Measurements from ENCODE around the gene PLCB1.

The PLCB1 gene

GRCh38 chr20:8532169-8532568 lies 400.1 kb downstream of the PLCB1 start:
- Histone ChIP-seq H3K9ac (ENCODE audit: low read length) (no peak overlapping the region), H3K27ac (ENCODE audit: low read depth, low read length) (no peak overlapping the region), H3K36me3 (ENCODE audit: insufficient read depth, low read length) (no peaks in the 10 kb centered on the region), H3K9me3 (ENCODE audit: low read length) (no peaks in the 10 kb centered on the region), H3K27me3 (ENCODE audit: control insufficient read depth in 1 of 2, insufficient read depth in 2 of 2, low read length in 2 of 2) (no peaks in the 10 kb centered on the region), H3K4me1 (ENCODE audit: insufficient read depth, low read length) (peaks cover 3% of the 10 kb centered on the region), H3K4me3 (ENCODE audit: low read depth in 1 of 2, low read length in 2 of 2) (no peak overlapping the region)

- Histone ChIP-seq H3K27me3 (ENCODE audit: control insufficient read depth in 1 of 2, insufficient read depth in 2 of 2, low read length in 2 of 2) (no peaks in the 10 kb centered on the region), H3K27ac (ENCODE audit: low read depth, low read length) (no peak overlapping the region), H3K36me3 (ENCODE audit: insufficient read depth, low read length) (no peaks in the 10 kb centered on the region), H3K4me3 (ENCODE audit: low read depth in 1 of 2, low read length in 2 of 2) (no peak overlapping the region), H3K9me3 (ENCODE audit: low read length) (no peaks in the 10 kb centered on the region), H3K4me1 (ENCODE audit: insufficient read depth, low read length) (no peaks in the 10 kb centered on the region), H3K9ac (ENCODE audit: low read length) (no peak overlapping the region)
These were observed 402.5 kb downstream of the PLCB1 start for GRCh38 chr20:8534368-8535160.

DNA sequence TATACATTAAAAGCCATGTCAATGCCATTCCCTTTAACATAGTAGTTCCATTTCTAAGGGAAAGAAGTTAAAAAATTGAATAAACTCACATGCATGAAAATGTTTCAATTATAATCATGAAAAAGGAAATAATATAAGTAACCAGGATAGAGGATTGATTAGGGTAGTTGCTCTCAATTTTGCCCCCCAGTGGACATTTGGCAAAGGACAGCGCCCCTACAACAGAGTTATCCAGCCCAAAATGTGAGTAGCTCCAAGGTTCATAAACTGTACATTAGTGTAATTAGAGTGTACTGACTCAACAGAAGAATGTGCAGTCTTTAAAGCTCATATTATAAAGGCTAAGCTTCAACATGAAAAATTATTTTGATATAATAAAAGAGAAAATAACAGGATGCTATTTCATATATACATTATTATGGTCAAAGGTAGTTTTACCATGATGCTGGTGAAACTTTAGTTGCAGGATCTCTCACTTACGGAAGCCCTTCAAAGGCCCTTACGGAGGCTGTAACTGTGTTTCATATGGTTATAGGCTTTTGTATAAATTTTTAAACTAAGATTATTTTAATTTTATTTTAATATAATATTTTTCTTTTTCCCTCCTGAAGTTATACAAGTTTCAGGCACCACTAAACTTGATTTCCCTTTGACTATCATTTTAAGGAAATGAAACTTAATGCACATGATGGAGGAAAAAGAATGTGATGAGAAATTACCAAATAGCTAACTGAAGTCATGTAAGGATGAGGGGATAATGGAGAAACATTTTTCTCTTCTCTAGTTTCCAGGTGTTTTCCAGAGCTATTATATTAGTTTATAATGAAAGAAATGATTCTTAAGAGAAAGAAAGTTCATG lies 403.6 kb downstream of the PLCB1 start:
- Histone ChIP-seq H3K9me3 (ENCODE audit: low read length) (no peaks in the 10 kb centered on the region), H3K36me3 (ENCODE audit: insufficient read depth, low read length) (no peaks in the 10 kb centered on the region), H3K27me3 (ENCODE audit: control insufficient read depth in 1 of 2, insufficient read depth in 2 of 2, low read length in 2 of 2) (no peaks in the 10 kb centered on the region), H3K4me3 (ENCODE audit: low read depth in 1 of 2, low read length in 2 of 2) (no peak overlapping the region), H3K4me1 (ENCODE audit: insufficient read depth, low read length) (no peaks in the 10 kb centered on the region), H3K9ac (ENCODE audit: low read length) (no peak overlapping the region), H3K27ac (ENCODE audit: low read depth, low read length) (no peak overlapping the region)

GRCh38 chr20:8536262-8536618 lies 404.2 kb downstream of the PLCB1 start:
- Histone ChIP-seq H3K27me3 (ENCODE audit: control insufficient read depth in 1 of 2, insufficient read depth in 2 of 2, low read length in 2 of 2) (no peaks in the 10 kb centered on the region), H3K27ac (ENCODE audit: low read depth, low read length) (no peak overlapping the region), H3K4me1 (ENCODE audit: insufficient read depth, low read length) (no peaks in the 10 kb centered on the region), H3K4me3 (ENCODE audit: low read depth in 1 of 2, low read length in 2 of 2) (no peak overlapping the region), H3K36me3 (ENCODE audit: insufficient read depth, low read length) (no peaks in the 10 kb centered on the region), H3K9me3 (ENCODE audit: low read length) (no peaks in the 10 kb centered on the region), H3K9ac (ENCODE audit: low read length) (no peak overlapping the region)

DNA sequence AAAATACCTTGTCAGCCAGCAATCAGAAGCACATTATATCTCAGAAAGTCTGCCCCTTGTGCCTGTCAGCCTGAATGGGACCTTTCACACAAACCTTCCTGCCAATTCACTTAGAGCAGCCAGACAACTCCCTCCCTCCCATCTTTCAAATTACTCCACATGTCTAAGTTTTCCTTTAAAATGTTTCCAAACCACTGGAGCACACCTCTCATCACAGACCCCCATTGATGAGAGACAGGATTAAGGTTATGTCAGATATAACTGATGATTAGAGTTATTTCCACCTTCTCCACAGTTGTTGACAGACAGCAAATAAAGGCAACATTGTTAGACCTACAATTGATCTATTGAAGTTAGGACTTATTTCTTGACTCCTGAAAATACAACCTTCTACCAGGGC lies 408.4 kb downstream of the PLCB1 start:
- Histone ChIP-seq H3K27me3 (ENCODE audit: control insufficient read depth in 1 of 2, insufficient read depth in 2 of 2, low read length in 2 of 2) (no peaks in the 10 kb centered on the region), H3K9ac (ENCODE audit: low read length) (no peak overlapping the region), H3K4me1 (ENCODE audit: insufficient read depth, low read length) (peaks cover 6% of the 10 kb centered on the region), H3K4me3 (ENCODE audit: low read depth in 1 of 2, low read length in 2 of 2) (no peak overlapping the region), H3K27ac (ENCODE audit: low read depth, low read length) (no peak overlapping the region), H3K9me3 (ENCODE audit: low read length) (no peaks in the 10 kb centered on the region), H3K36me3 (ENCODE audit: insufficient read depth, low read length) (no peaks in the 10 kb centered on the region)

DNA sequence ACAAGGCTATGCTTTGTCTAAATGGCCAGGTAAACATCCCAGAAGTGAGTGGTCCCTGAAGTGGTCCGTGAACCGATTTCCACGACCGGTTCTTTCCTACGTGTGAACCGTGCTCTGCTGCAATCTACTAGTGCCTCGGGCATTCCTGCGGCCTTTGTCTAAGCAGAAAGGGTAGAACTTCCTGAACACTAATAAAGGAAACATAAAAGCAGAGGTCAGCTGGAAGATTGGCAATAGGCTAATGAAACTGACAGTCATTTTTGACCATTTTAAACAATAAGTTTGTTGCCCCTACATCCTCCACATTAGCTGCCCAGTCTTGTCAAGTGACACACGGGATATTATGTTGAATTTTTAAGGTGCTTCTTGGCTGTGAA lies 410.0 kb downstream of the PLCB1 start:
- no peak overlapping the region for H3K27ac ChIP-seq (ENCODE audit: low read depth, low read length)
- H3K27me3 ChIP-seq (ENCODE audit: control insufficient read depth in 1 of 2, insufficient read depth in 2 of 2, low read length in 2 of 2): no peaks in the 10 kb centered on the region
- no peak overlapping the region for H3K9ac ChIP-seq (ENCODE audit: low read length)
- H3K36me3 ChIP-seq (ENCODE audit: insufficient read depth, low read length): no peaks in the 10 kb centered on the region
- peaks cover 6% of the 10 kb centered on the region for H3K4me1 ChIP-seq (ENCODE audit: insufficient read depth, low read length)
- no peaks in the 10 kb centered on the region for H3K9me3 ChIP-seq (ENCODE audit: low read length)
- H3K4me3 ChIP-seq (ENCODE audit: low read depth in 1 of 2, low read length in 2 of 2): no peak overlapping the region

DNA sequence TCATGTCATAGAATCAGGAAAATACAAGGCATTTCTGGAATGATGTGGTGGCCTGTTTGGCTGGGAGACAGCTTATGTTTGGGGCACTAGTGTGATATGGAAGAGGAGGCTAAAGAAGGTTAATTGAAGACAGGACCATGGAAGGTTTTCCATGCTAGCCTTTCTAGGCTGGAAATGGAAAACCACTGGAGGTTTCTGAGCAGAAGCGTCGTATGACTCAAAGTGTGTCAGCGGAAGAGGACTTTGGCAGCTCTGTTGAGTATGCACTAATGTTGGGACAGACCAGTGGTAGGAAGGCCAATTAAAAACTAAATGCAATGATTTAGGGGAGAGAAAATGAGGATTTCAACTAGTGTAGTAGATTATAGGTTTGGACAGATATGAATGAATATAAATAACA lies 413.1 kb downstream of the PLCB1 start:
- H3K36me3 ChIP-seq (ENCODE audit: insufficient read depth, low read length): no peaks in the 10 kb centered on the region
- no peak overlapping the region for H3K4me3 ChIP-seq (ENCODE audit: low read depth in 1 of 2, low read length in 2 of 2)
- H3K27ac ChIP-seq (ENCODE audit: low read depth, low read length): no peak overlapping the region
- H3K9me3 ChIP-seq (ENCODE audit: low read length): no peaks in the 10 kb centered on the region
- no peaks in the 10 kb centered on the region for H3K27me3 ChIP-seq (ENCODE audit: control insufficient read depth in 1 of 2, insufficient read depth in 2 of 2, low read length in 2 of 2)
- H3K4me1 ChIP-seq (ENCODE audit: insufficient read depth, low read length): peaks cover 6% of the 10 kb centered on the region
- H3K9ac ChIP-seq (ENCODE audit: low read length): no peak overlapping the region

GRCh38 chr20:8547035-8547650 lies 415.1 kb downstream of the PLCB1 start:
- Histone ChIP-seq H3K4me1 (ENCODE audit: insufficient read depth, low read length) (peaks cover 2% of the 10 kb centered on the region), H3K36me3 (ENCODE audit: insufficient read depth, low read length) (no peaks in the 10 kb centered on the region), H3K9ac (ENCODE audit: low read length) (no peak overlapping the region), H3K9me3 (ENCODE audit: low read length) (no peaks in the 10 kb centered on the region), H3K27ac (ENCODE audit: low read depth, low read length) (no peak overlapping the region), H3K4me3 (ENCODE audit: low read depth in 1 of 2, low read length in 2 of 2) (no peak overlapping the region), H3K27me3 (ENCODE audit: control insufficient read depth in 1 of 2, insufficient read depth in 2 of 2, low read length in 2 of 2) (no peaks in the 10 kb centered on the region)

DNA sequence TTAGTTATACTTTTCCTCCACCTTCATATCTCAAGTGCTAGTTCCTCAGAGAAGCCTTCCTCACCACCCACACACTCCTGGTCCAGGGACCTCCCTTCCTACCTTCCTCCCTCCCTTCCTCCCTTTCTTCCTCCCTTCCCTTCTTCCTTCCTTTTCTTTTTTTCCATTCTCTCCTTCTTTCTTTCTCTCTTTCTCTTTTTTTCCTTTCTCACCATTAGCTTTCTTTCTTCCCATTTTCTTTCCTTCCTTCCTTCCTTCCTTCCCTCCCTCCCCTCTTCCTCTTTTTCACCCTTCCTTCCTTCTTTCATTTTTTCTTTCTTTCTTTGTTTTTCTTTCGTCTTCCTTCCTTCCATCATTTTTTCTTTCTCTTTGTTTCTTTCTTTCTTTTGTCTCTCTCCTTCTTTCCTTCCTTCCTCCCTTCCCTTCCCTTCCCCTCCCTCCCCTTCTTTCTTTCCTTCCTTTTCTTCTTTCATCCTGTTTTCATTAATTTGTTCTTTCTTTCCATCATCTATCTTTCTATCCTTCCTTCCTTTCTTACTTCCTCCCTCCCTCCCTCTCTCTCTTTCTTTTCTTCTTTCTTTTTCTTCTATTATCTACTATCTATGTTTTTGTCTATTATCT lies 416.0 kb downstream of the PLCB1 start:
- H3K27me3 ChIP-seq (ENCODE audit: control insufficient read depth in 1 of 2, insufficient read depth in 2 of 2, low read length in 2 of 2): no peaks in the 10 kb centered on the region
- H3K4me3 ChIP-seq (ENCODE audit: low read depth in 1 of 2, low read length in 2 of 2): no peak overlapping the region
- no peaks in the 10 kb centered on the region for H3K4me1 ChIP-seq (ENCODE audit: insufficient read depth, low read length)
- no peak overlapping the region for H3K27ac ChIP-seq (ENCODE audit: low read depth, low read length)
- H3K9me3 ChIP-seq (ENCODE audit: low read length): no peaks in the 10 kb centered on the region
- no peaks in the 10 kb centered on the region for H3K36me3 ChIP-seq (ENCODE audit: insufficient read depth, low read length)
- H3K9ac ChIP-seq (ENCODE audit: low read length): no peak overlapping the region

DNA sequence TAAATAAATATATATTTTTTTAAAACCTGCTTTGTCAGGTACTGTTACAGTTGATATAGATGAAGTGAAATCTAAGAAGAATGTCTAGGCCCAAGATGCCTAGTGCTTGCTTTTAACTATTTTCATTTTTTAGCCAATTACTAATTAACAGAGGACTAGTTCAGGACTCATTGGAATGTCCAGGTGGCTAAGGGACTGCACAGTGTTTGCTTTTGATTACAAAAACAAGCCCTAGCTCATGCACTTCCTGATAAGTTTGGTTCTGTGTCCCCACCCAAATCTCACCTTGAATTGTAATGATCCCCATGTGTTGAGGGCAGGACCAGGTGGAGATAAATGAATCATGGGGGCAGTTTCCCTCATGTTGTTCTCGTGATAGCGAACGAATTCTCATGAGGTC lies 417.1 kb downstream of the PLCB1 start:
- Histone ChIP-seq H3K4me1 (ENCODE audit: insufficient read depth, low read length) (no peaks in the 10 kb centered on the region), H3K9me3 (ENCODE audit: low read length) (no peaks in the 10 kb centered on the region), H3K4me3 (ENCODE audit: low read depth in 1 of 2, low read length in 2 of 2) (no peak overlapping the region)

DNA sequence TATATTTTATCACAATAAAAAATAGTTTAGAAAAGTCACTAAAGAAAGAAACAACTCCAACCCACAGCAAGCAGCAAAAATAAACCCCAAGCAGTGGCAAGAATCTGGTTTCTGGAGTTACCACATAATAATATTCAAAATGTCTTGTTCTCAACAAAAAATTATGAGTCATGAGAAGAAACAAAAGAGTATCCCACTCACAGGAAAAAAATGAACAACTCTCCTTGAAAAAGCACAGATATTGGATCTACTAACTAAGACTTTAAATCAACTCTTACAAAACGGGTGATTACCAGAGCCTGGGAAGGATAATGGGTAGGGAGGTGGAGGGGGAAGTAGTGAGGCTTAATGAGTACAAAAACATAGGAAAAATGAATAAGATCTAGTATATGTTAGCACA lies 425.6 kb downstream of the PLCB1 start:
- H3K36me3 ChIP-seq (ENCODE audit: insufficient read depth, low read length): no peaks in the 10 kb centered on the region
- H3K9me3 ChIP-seq (ENCODE audit: low read length): no peaks in the 10 kb centered on the region
- H3K27me3 ChIP-seq (ENCODE audit: control insufficient read depth in 1 of 2, insufficient read depth in 2 of 2, low read length in 2 of 2): no peaks in the 10 kb centered on the region
- H3K4me3 ChIP-seq (ENCODE audit: low read depth in 1 of 2, low read length in 2 of 2): no peak overlapping the region
- H3K4me1 ChIP-seq (ENCODE audit: insufficient read depth, low read length): no peaks in the 10 kb centered on the region
- no peak overlapping the region for H3K9ac ChIP-seq (ENCODE audit: low read length)
- H3K27ac ChIP-seq (ENCODE audit: low read depth, low read length): no peak overlapping the region

More for the DNA sequence above, 417.1 kb downstream of the PLCB1 start:
- Histone ChIP-seq H3K27ac (ENCODE audit: low read depth, low read length) (no peak overlapping the region), H3K27me3 (ENCODE audit: control insufficient read depth in 1 of 2, insufficient read depth in 2 of 2, low read length in 2 of 2) (no peaks in the 10 kb centered on the region), H3K36me3 (ENCODE audit: insufficient read depth, low read length) (no peaks in the 10 kb centered on the region), H3K9ac (ENCODE audit: low read length) (no peak overlapping the region)

All from muscle layer of colon (tissue), 2 donors.